Lower leg skin (tissue), 3 donors: ENCODE measurements around the gene PLCB1.

Experiments
- POLR2A ChIP-seq, 2 donors: fragments of 450-650 bp; IDR thresholded peaks; one replicate each; pipeline ENCODE4 v1.6.1; 2016 to 2017; ENCODE audit warnings: antibody characterized with exemption in 2 of 2, mild to moderate bottlenecking in 1 of 2, moderate library complexity in 1 of 2
- TF ChIP-seq, protein P1 (sequence below), 3 donors: fragments of 450-650 bp; IDR thresholded peaks; one replicate each; pipeline ENCODE4 v1.5.1; 2016; ENCODE audit warnings: antibody characterized with exemption in 3 of 3, mild to moderate bottlenecking in 3 of 3, moderate library complexity in 2 of 3

DNA sequence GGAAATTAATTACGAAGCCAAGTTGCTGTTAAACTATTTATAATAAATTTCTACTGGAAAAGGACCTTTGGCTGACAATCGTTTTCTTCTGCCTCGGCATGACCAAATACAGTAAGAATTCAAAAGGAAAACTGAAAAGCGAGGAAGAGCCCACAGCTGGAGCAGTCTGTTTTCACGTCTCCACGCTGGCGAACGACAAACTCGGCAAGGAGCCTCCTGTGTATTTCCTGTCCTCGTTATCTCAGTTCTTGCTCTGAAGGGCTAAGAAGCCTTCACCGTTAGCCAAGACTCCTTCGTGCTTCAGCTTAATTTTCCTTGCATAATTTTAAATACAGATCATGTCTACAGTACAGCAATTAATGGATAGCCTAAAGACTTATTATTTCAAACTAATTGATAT is 722.5 kb downstream of the PLCB1 start:
- TF ChIP-seq, protein P1, sequence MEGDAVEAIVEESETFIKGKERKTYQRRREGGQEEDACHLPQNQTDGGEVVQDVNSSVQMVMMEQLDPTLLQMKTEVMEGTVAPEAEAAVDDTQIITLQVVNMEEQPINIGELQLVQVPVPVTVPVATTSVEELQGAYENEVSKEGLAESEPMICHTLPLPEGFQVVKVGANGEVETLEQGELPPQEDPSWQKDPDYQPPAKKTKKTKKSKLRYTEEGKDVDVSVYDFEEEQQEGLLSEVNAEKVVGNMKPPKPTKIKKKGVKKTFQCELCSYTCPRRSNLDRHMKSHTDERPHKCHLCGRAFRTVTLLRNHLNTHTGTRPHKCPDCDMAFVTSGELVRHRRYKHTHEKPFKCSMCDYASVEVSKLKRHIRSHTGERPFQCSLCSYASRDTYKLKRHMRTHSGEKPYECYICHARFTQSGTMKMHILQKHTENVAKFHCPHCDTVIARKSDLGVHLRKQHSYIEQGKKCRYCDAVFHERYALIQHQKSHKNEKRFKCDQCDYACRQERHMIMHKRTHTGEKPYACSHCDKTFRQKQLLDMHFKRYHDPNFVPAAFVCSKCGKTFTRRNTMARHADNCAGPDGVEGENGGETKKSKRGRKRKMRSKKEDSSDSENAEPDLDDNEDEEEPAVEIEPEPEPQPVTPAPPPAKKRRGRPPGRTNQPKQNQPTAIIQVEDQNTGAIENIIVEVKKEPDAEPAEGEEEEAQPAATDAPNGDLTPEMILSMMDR (IDR thresholded peaks at IDR 0.05): no peak
- TF ChIP-seq POLR2A (IDR thresholded peaks at IDR 0.05): no peak
